HFF-Myc (cell line): ENCODE results near the gene RET.

Experiments
- DNase-seq: peaks from one replicate; pipeline ENCODE4 v3.0.0-alpha.2; 2011; ENCODE audit warnings: low read depth; ENCODE audit errors: extremely low read depth
- H3K4me3 ChIP-seq: replicated peaks from 2 replicates; pipeline ENCODE4 v1.5.1; 2011; ENCODE audit warnings: low read depth, mild to moderate bottlenecking, control low read depth, low read length
- TF ChIP-seq, protein P1 (sequence below): IDR thresholded peaks from 2 replicates; pipeline ENCODE4 v1.5.1; 2012; ENCODE audit warnings: mild to moderate bottlenecking, low read depth, low read length, control low read depth; ENCODE audit errors: missing control alignments

The RET gene

GRCh38 chr10:43040482-43041256 lies 36.2 kb upstream of the RET start:
- TF ChIP-seq, protein P1, sequence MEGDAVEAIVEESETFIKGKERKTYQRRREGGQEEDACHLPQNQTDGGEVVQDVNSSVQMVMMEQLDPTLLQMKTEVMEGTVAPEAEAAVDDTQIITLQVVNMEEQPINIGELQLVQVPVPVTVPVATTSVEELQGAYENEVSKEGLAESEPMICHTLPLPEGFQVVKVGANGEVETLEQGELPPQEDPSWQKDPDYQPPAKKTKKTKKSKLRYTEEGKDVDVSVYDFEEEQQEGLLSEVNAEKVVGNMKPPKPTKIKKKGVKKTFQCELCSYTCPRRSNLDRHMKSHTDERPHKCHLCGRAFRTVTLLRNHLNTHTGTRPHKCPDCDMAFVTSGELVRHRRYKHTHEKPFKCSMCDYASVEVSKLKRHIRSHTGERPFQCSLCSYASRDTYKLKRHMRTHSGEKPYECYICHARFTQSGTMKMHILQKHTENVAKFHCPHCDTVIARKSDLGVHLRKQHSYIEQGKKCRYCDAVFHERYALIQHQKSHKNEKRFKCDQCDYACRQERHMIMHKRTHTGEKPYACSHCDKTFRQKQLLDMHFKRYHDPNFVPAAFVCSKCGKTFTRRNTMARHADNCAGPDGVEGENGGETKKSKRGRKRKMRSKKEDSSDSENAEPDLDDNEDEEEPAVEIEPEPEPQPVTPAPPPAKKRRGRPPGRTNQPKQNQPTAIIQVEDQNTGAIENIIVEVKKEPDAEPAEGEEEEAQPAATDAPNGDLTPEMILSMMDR: no peak
- H3K4me3 ChIP-seq: no peak overlapping the region
- DNase-seq: no peak

DNA sequence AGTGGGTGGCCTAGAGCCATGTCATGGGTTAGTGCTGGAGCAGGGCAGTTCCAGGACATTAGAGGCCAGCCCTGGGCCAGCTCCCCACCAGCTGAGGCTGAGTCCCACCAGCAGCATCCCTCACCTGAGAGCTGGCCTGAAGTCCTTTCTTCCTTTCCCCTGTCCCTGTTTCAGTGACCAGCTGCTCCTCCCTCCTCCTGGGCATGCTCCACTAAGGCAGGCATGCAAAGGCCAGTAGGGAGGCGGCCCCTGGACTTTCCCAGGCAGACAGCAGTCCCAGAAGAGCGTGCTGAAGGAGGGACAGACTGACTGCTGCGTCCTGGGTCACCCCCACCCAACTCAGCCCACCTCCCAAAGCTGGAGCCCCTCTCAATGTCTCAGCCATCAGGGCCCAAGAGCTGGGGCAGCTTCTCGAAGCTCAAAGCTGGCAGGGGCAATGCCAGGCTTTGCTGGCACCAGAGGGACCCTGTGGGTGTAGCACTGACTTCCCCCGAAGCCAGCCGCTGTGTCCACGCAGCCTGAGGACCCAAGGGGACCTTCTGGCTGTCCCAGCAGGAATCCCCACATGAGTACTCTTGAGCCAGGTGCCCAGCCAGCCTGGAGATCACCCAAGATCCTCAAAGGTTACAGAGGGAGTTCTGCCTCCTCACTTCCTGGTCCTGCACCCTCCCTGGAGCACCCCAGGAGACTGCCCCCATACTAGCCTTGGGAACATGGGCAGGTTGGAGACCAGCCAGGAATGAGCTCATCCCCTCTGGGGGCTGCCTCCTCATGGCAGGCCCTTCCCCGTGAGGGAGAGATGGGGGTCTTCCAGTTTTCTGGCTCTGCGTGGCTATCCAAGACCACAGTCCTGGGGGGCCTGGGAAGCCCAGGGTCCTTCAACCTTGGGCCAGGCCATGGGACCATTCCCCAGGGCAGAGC lies 35.2 kb upstream of the RET start:
- TF ChIP-seq, protein P1: no peak
- DNase-seq: no peak
- no peak overlapping the region for H3K4me3 ChIP-seq

- no peak for DNase-seq
- TF ChIP-seq, protein P1: no peak
- no peak overlapping the region for H3K4me3 ChIP-seq
These were observed 34.1 kb upstream of the RET start for GRCh38 chr10:43042503-43043341.

DNA sequence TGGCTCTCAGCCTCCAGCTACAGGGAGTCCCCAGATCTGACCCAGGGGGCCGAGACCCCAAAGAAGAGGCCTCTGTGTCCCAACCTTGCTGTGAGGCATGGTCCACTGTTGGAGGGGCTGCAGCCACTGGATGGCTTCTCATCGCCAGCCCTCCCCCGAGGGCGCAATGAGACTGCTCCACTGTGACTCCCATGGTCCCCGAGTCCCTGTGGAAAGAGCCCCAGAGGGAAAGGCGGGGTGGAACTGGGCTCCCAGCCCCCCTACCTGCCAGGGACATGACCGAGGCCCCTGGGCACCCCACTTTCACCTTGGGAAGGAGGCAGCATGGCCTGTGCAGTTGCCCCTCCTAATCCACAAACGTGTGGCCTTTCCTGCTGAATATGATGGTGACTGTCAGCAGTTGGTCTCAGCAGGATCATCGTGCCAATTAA lies 33.5 kb upstream of the RET start:
- TF ChIP-seq, protein P1: no peak
- no peak for DNase-seq
- no peak overlapping the region for H3K4me3 ChIP-seq

DNA sequence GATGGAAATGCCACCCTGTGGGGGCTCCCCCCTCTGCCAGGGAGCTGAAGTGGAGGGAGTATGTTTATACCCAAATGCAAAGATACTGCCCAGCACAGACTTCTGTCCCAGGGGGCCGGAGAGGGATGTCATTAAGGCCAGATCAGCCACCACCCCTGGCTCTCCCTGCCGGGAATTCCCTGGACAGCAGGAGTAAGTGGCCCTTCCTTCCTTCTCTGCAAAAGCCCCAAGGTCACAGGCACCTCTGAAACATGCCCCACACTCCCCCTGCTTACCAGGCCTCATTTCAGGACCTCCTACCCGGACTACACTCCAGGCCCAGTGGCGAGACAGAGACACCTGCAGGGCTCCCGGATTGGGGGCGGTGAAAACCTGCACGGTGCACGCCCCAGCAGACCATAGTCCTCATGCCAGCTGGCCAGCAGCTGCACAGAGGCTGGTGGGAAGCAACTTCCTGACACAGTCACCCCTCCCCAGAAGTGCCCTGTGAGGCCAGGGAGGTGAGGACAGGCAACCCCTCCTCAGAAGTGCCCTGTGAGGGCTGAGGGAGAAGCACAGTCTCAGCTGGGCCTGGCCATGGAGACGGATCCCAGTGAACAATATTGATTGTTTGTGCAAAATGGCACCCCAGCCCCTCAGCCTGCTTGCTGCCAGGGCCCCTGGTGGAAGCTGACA lies 33.0 kb upstream of the RET start:
- H3K4me3 ChIP-seq: no peak overlapping the region
- TF ChIP-seq, protein P1: no peak
- DNase-seq: no peak

- TF ChIP-seq, protein P1: no peak
- DNase-seq: no peak
- H3K4me3 ChIP-seq: no peak overlapping the region
These were observed 32.4 kb upstream of the RET start for GRCh38 chr10:43044448-43044921.
